T-helper 2 cell treated with Interferon-gamma antibody and Interleukin-4, amounts not matched to agents 5 μg/mL and 100 μg/mL, for 36 hours (primary cell): ENCODE data around the gene DSP.

Experiments
- DNase-seq: peaks from one replicate; pipeline ENCODE4 v3.0.0; 2021; ENCODE audit warnings: low spot score
- H3K27ac Mint-ChIP-seq: one replicate; pipeline ENCODE4 v1.8.0; 2021; ENCODE audit warnings: mild to moderate bottlenecking, mixed read lengths
- H3K27me3 Mint-ChIP-seq: one replicate; pipeline ENCODE4 v1.8.0; 2021; ENCODE audit warnings: low read depth, mixed read lengths
- H3K36me3 Mint-ChIP-seq: one replicate; pipeline ENCODE4 v1.8.0; 2021; ENCODE audit warnings: low read depth, mixed read lengths
- H3K4me1 Mint-ChIP-seq: one replicate; pipeline ENCODE4 v1.8.0; 2021; ENCODE audit warnings: low read depth, mixed read lengths
- H3K4me3 Mint-ChIP-seq: one replicate; pipeline ENCODE4 v1.8.0; 2022; ENCODE audit warnings: mild to moderate bottlenecking, moderate library complexity, mixed read lengths
- H3K9me3 Mint-ChIP-seq: one replicate; pipeline ENCODE4 v1.8.0; 2021; ENCODE audit warnings: mixed read lengths

Gene DSP

GRCh38 chr6:7541175-7542064, at the start of gene DSP:
Gene DSP, plus strand, starts transcription at chr6:7541671. Its CDS starts 245 bp downstream, at chr6:7541916.
- Mint-ChIP-seq H3K36me3 (no peaks in the 10 kb centered on the region), H3K4me3 (peak within 1 kb of the TSS; percentile 81), H3K27me3 (peaks cover 82% of the 10 kb centered on the region), H3K9me3 (no peaks in the 10 kb centered on the region), H3K4me1 (peaks cover 7% of the 10 kb centered on the region), H3K27ac (no peak within 1 kb of the TSS)
- DNase-seq, result peak; percentile 35

GRCh38 chr6:7493866-7494265, 47.6 kb upstream of the DSP start:
- Mint-ChIP-seq H3K4me1 (no peaks in the 10 kb centered on the region), H3K4me3 (no peak overlapping the region), H3K9me3 (no peaks in the 10 kb centered on the region), H3K27me3 (peaks cover 13% of the 10 kb centered on the region), H3K36me3 (no peaks in the 10 kb centered on the region), H3K27ac (no peak overlapping the region)
- DNase-seq, result no peak

GRCh38 chr6:7494638-7495037, 46.8 kb upstream of the DSP start:
- H3K4me3 Mint-ChIP-seq, result no peak overlapping the region
- no peak overlapping the region for H3K27ac Mint-ChIP-seq
- H3K27me3 Mint-ChIP-seq, result peaks cover 13% of the 10 kb centered on the region
- no peak for DNase-seq
- H3K9me3 Mint-ChIP-seq, result no peaks in the 10 kb centered on the region
- no peaks in the 10 kb centered on the region for H3K4me1 Mint-ChIP-seq
- no peaks in the 10 kb centered on the region for H3K36me3 Mint-ChIP-seq

- Mint-ChIP-seq H3K36me3 (no peaks in the 10 kb centered on the region), H3K27me3 (peaks cover 12% of the 10 kb centered on the region), H3K9me3 (no peaks in the 10 kb centered on the region), H3K27ac (no peak overlapping the region), H3K4me3 (no peak overlapping the region), H3K4me1 (no peaks in the 10 kb centered on the region)
- DNase-seq, result no peak
These were observed 45.1 kb upstream of the DSP start for GRCh38 chr6:7496266-7496875.

- DNase-seq, result no peak
- Mint-ChIP-seq H3K4me3 (no peak overlapping the region), H3K36me3 (no peaks in the 10 kb centered on the region), H3K9me3 (no peaks in the 10 kb centered on the region), H3K27ac (no peak overlapping the region), H3K27me3 (peaks cover 9% of the 10 kb centered on the region), H3K4me1 (no peaks in the 10 kb centered on the region)
These were observed 40.7 kb upstream of the DSP start for GRCh38 chr6:7500752-7501282.

GRCh38 chr6:7502743-7503142, 38.7 kb upstream of the DSP start:
- Mint-ChIP-seq H3K9me3 (no peaks in the 10 kb centered on the region), H3K36me3 (no peaks in the 10 kb centered on the region), H3K4me3 (no peak overlapping the region), H3K27ac (no peak overlapping the region), H3K4me1 (no peaks in the 10 kb centered on the region), H3K27me3 (peaks cover 2% of the 10 kb centered on the region)
- DNase-seq, result no peak

GRCh38 chr6:7504041-7504440, 37.4 kb upstream of the DSP start:
- no peaks in the 10 kb centered on the region for H3K9me3 Mint-ChIP-seq
- H3K4me1 Mint-ChIP-seq, result no peaks in the 10 kb centered on the region
- no peaks in the 10 kb centered on the region for H3K36me3 Mint-ChIP-seq
- no peak overlapping the region for H3K4me3 Mint-ChIP-seq
- no peak overlapping the region for H3K27ac Mint-ChIP-seq
- H3K27me3 Mint-ChIP-seq, result no peaks in the 10 kb centered on the region
- no peak for DNase-seq

GRCh38 chr6:7505189-7505699, 36.2 kb upstream of the DSP start:
- no peaks in the 10 kb centered on the region for H3K4me1 Mint-ChIP-seq
- no peaks in the 10 kb centered on the region for H3K36me3 Mint-ChIP-seq
- no peaks in the 10 kb centered on the region for H3K27me3 Mint-ChIP-seq
- no peak overlapping the region for H3K27ac Mint-ChIP-seq
- H3K4me3 Mint-ChIP-seq, result no peak overlapping the region
- no peak for DNase-seq
- H3K9me3 Mint-ChIP-seq, result no peaks in the 10 kb centered on the region

GRCh38 chr6:7507600-7507999, 33.9 kb upstream of the DSP start:
- no peak overlapping the region for H3K4me3 Mint-ChIP-seq

GRCh38 chr6:7512320-7512719, 29.2 kb upstream of the DSP start:
- no peaks in the 10 kb centered on the region for H3K9me3 Mint-ChIP-seq

More at GRCh38 chr6:7507600-7507999, 33.9 kb upstream of the DSP start:
- Mint-ChIP-seq H3K36me3 (no peaks in the 10 kb centered on the region), H3K4me1 (no peaks in the 10 kb centered on the region), H3K27me3 (peaks cover 2% of the 10 kb centered on the region), H3K9me3 (no peaks in the 10 kb centered on the region), H3K27ac (no peak overlapping the region)
- DNase-seq, result no peak

GRCh38 chr6:7513529-7513928, 27.9 kb upstream of the DSP start:
- DNase-seq, result no peak
- Mint-ChIP-seq H3K27ac (no peak overlapping the region), H3K4me1 (no peaks in the 10 kb centered on the region), H3K9me3 (no peaks in the 10 kb centered on the region), H3K36me3 (no peaks in the 10 kb centered on the region), H3K27me3 (peaks cover 6% of the 10 kb centered on the region), H3K4me3 (no peak overlapping the region)

More at GRCh38 chr6:7512320-7512719, 29.2 kb upstream of the DSP start:
- Mint-ChIP-seq H3K4me3 (no peak overlapping the region), H3K27me3 (peaks cover 6% of the 10 kb centered on the region), H3K4me1 (no peaks in the 10 kb centered on the region), H3K36me3 (no peaks in the 10 kb centered on the region), H3K27ac (no peak overlapping the region)
- no peak for DNase-seq

GRCh38 chr6:7515363-7515762, 26.1 kb upstream of the DSP start:
- Mint-ChIP-seq H3K27me3 (peaks cover 6% of the 10 kb centered on the region), H3K27ac (no peak overlapping the region), H3K4me3 (no peak overlapping the region), H3K9me3 (no peaks in the 10 kb centered on the region), H3K36me3 (no peaks in the 10 kb centered on the region), H3K4me1 (no peaks in the 10 kb centered on the region)
- no peak for DNase-seq

- no peak overlapping the region for H3K27ac Mint-ChIP-seq
- peaks cover 6% of the 10 kb centered on the region for H3K27me3 Mint-ChIP-seq
- no peak for DNase-seq
- H3K36me3 Mint-ChIP-seq, result no peaks in the 10 kb centered on the region
- H3K9me3 Mint-ChIP-seq, result no peaks in the 10 kb centered on the region
- H3K4me1 Mint-ChIP-seq, result no peaks in the 10 kb centered on the region
- no peak overlapping the region for H3K4me3 Mint-ChIP-seq
These were observed 22.6 kb upstream of the DSP start for GRCh38 chr6:7518877-7519276.

- no peak overlapping the region for H3K27ac Mint-ChIP-seq
- peaks cover 24% of the 10 kb centered on the region for H3K27me3 Mint-ChIP-seq
- no peak for DNase-seq
- no peaks in the 10 kb centered on the region for H3K36me3 Mint-ChIP-seq
- no peak overlapping the region for H3K4me3 Mint-ChIP-seq
- no peaks in the 10 kb centered on the region for H3K4me1 Mint-ChIP-seq
- no peaks in the 10 kb centered on the region for H3K9me3 Mint-ChIP-seq
These were observed 18.6 kb upstream of the DSP start for GRCh38 chr6:7522873-7523272.
